ENCODE results near the gene CDC37L1. TPM values are rescaled to one million over a fixed set of nuclear protein-coding genes. Genes with fewer than 3 reads are reported as not detected.

CDC37L1 gene
- total RNA-seq, 4 donors from 2014 or later: 12.0 to 28.7 (median 20.0) TPM

DNA sequence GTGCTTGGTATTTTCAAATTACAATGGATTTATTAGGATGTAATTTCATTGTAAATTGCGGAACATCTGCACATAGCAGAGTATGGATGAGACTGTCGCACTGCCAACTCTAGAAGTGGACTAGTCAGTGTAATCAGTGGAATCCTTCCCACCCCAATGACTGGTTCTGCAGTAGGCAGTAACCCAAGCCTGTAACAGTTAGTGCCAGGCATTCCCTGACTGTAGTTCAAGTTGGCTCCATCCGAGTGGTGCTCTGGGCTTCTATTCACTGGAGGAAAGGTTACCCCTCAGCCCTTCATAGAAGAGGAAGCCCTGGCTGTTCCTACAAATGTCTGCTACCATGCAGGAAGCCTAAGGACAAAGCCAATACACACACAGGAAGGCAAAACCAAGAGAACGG lies 38.4 kb downstream of the CDC37L1 start:
- TF ChIP-seq CTCF (IDR thresholded peaks at IDR 0.05) (no peak), EP300 (IDR thresholded peaks at IDR 0.05; ENCODE audit: low read depth) (no peak), POLR2A (IDR thresholded peaks at IDR 0.05) (no peak), POLR2AphosphoS5 (IDR thresholded peaks at IDR 0.05) (no peak)
- Histone ChIP-seq H3K27me3 (no peaks in the 10 kb centered on the region), H3K4me3 (no peak overlapping the region), H3K36me3 (peaks cover 0 to 71% (median 26%) of the 10 kb centered on the region in 4 donors), H3K27ac (no peak overlapping the region), H3K9me3 (no peaks in the 10 kb centered on the region), H3K4me1 (no peaks in the 10 kb centered on the region)
- WGBS, 2 donors (ENCODE audit: low coverage in 1 of 2): 93 to 100% methylated on average over 1 to 4 of the region's 4 CpGs
- no peak for DNase-seq
- in situ Hi-C loops (cut with MboI; ENCODE audit: low pct_ligation_motif_present in 1 of 4, low pct_unique_long_range_greater_than_20kb in 1 of 4, low sequenced_read_pairs in 3 of 4): no loop called here
- intact Hi-C loops (cut with DNase I; ENCODE audit: low total_unique reads): no loop called here

GRCh38 chr9:4718911-4719310 lies 39.5 kb downstream of the CDC37L1 start:
- 87% methylated on average over 6 of the region's 6 CpGs; no CpG with 5 or more reads in 1 of the 2 donors for WGBS, 2 donors (ENCODE audit: low coverage in 1 of 2)
- TF ChIP-seq POLR2A (IDR thresholded peaks at IDR 0.05) (no peak), CTCF (IDR thresholded peaks at IDR 0.05) (no peak), POLR2AphosphoS5 (IDR thresholded peaks at IDR 0.05) (no peak), EP300 (IDR thresholded peaks at IDR 0.05; ENCODE audit: low read depth) (no peak)
- H3K27ac ChIP-seq: no peak overlapping the region
- peaks cover 0 to 64% (median 25%) of the 10 kb centered on the region in 4 donors for H3K36me3 ChIP-seq
- intact Hi-C loops (cut with DNase I; ENCODE audit: low total_unique reads) (no loop called here), in situ Hi-C loops (cut with MboI; ENCODE audit: low pct_ligation_motif_present in 1 of 4, low pct_unique_long_range_greater_than_20kb in 1 of 4, low sequenced_read_pairs in 3 of 4) (no loop called here)
- H3K4me1 ChIP-seq: no peaks in the 10 kb centered on the region
- no peaks in the 10 kb centered on the region for H3K27me3 ChIP-seq
- no peak overlapping the region for H3K4me3 ChIP-seq
- H3K9me3 ChIP-seq: no peaks in the 10 kb centered on the region
- no peak for DNase-seq

DNA sequence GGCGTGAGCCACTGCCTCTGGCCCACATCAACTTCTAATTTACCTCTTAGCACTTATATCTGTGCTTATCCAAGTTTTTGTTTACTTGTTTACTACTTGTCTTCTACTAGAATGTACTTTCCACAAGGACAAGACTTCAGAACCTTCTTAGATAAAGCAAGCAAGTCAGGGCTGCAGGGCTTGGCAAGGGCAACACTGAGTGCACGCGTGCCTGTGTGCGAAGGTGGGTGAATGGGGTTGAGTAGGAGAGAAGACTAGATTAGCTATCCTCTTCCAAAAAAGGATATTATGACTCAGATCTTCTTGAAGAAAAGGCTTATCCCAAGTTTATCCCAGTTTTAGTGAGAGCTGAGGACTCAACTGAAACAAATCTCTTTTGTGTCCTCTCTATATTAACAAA lies 42.4 kb downstream of the CDC37L1 start:
- Histone ChIP-seq H3K4me3 (no peak overlapping the region), H3K27ac (no peak overlapping the region), H3K4me1 (no peaks in the 10 kb centered on the region), H3K27me3 (no peaks in the 10 kb centered on the region), H3K36me3 (peaks cover 0 to 44% (median 19%) of the 10 kb centered on the region in 4 donors), H3K9me3 (no peaks in the 10 kb centered on the region)
- 90 to 97% methylated on average over 3 to 4 of the region's 4 CpGs for WGBS, 2 donors (ENCODE audit: low coverage in 1 of 2)
- intact Hi-C loops (cut with DNase I; ENCODE audit: low total_unique reads) (no loop called here), in situ Hi-C loops (cut with MboI; ENCODE audit: low pct_ligation_motif_present in 1 of 4, low pct_unique_long_range_greater_than_20kb in 1 of 4, low sequenced_read_pairs in 3 of 4) (no loop called here)
- DNase-seq: no peak
- TF ChIP-seq POLR2A (IDR thresholded peaks at IDR 0.05): no peak
- no peak for TF ChIP-seq CTCF (IDR thresholded peaks at IDR 0.05)
- TF ChIP-seq POLR2AphosphoS5 (IDR thresholded peaks at IDR 0.05): no peak
- no peak for TF ChIP-seq EP300 (IDR thresholded peaks at IDR 0.05; ENCODE audit: low read depth)

- TF ChIP-seq POLR2AphosphoS5 (IDR thresholded peaks at IDR 0.05) (no peak), CTCF (IDR thresholded peaks at IDR 0.05) (no peak), POLR2A (IDR thresholded peaks at IDR 0.05) (no peak), EP300 (IDR thresholded peaks at IDR 0.05; ENCODE audit: low read depth) (no peak)
Observed at GRCh38 chr9:4725706-4726442, 46.5 kb downstream of the CDC37L1 start.

More at GRCh38 chr9:4725706-4726442, 46.5 kb downstream of the CDC37L1 start:
- intact Hi-C loops (cut with DNase I; ENCODE audit: low total_unique reads) (no loop called here), in situ Hi-C loops (cut with MboI; ENCODE audit: low pct_ligation_motif_present in 1 of 4, low pct_unique_long_range_greater_than_20kb in 1 of 4, low sequenced_read_pairs in 3 of 4) (no loop called here)
- Histone ChIP-seq H3K27ac (no peak overlapping the region), H3K27me3 (no peaks in the 10 kb centered on the region), H3K36me3 (peaks cover 0 to 7% (median 3%) of the 10 kb centered on the region in 4 donors), H3K4me3 (no peak overlapping the region), H3K4me1 (no peaks in the 10 kb centered on the region), H3K9me3 (no peaks in the 10 kb centered on the region)
- WGBS, 2 donors (ENCODE audit: low coverage in 1 of 2): 78 to 86% methylated on average over 7 of the region's 7 CpGs
- DNase-seq: no peak

Data from transverse colon (tissue), 4 donors.